HAP-1 (cell line): ENCODE data around the gene ZNF816.
"Not testable (repeated sequence)": the region's sequence is repeated elsewhere in the genome, so short reads cannot be mapped to it uniquely, and the experiment has no call there.

Source experiments
- DNase-seq, 2 experiments: peaks; one replicate each; pipeline ENCODE4 v3.0.0-alpha.2; 2016 to 2020; ENCODE audit warnings: low spot score in 2 of 2
- H3K27me3 ChIP-seq: fragments of 250-450 bp; sonication (Bioruptor Pico); 2 replicates; pipeline ENCODE4 v1.5.1; 2020; ENCODE audit warnings: low read depth, mild to moderate bottlenecking, moderate library complexity
- H3K36me3 ChIP-seq: fragments of 250-450 bp; sonication (Bioruptor Pico); replicated peaks from 2 replicates; pipeline ENCODE4 v1.5.1; 2020; ENCODE audit warnings: mild to moderate bottlenecking
- H3K4me1 ChIP-seq: fragments of 250-450 bp; sonication (Bioruptor Pico); 2 replicates; pipeline ENCODE4 v1.5.1; 2020; ENCODE audit warnings: mild to moderate bottlenecking
- H3K4me3 ChIP-seq: fragments of 250-450 bp; sonication (Bioruptor Pico); 2 replicates; pipeline ENCODE4 v1.5.1; 2020; ENCODE audit warnings: mild to moderate bottlenecking, moderate library complexity
- H3K9me3 ChIP-seq: fragments of 250-450 bp; sonication (Bioruptor Pico); 2 replicates; pipeline ENCODE4 v1.5.1; 2020; ENCODE audit warnings: mild to moderate bottlenecking, moderate library complexity
- in situ Hi-C: fragments of 300-500 bp; cut with MboI; formaldehyde crosslinking; loops from 3 replicates; pipeline ENCODE4 v1.14.3; 2020; ENCODE audit warnings: low sequenced_read_pairs, inconsistent platforms, mixed read lengths

The ZNF816 gene

GRCh38 chr19:52936151-52936953 is 26.3 kb downstream of the ZNF816 start:
- Histone ChIP-seq H3K4me3 (no peak overlapping the region), H3K27me3 (no peaks in the 10 kb centered on the region), H3K4me1 (no peaks in the 10 kb centered on the region), H3K36me3 (no peaks in the 10 kb centered on the region; the same call in 1 of the 2 replicates), H3K9me3 (peaks cover 13% of the 10 kb centered on the region)
- in situ Hi-C loops: no loop called here
- DNase-seq: no peak

- H3K36me3 ChIP-seq: no peaks in the 10 kb centered on the region; the same call in 1 of the 2 replicates
- no peaks in the 10 kb centered on the region for H3K27me3 ChIP-seq
- peaks cover 13% of the 10 kb centered on the region for H3K9me3 ChIP-seq
- no peak overlapping the region for H3K4me3 ChIP-seq
- in situ Hi-C loops: no loop called here
- DNase-seq: no peak
- H3K4me1 ChIP-seq: no peaks in the 10 kb centered on the region
Measured at GRCh38 chr19:52935434-52935833, 27.2 kb downstream of the ZNF816 start.

DNA sequence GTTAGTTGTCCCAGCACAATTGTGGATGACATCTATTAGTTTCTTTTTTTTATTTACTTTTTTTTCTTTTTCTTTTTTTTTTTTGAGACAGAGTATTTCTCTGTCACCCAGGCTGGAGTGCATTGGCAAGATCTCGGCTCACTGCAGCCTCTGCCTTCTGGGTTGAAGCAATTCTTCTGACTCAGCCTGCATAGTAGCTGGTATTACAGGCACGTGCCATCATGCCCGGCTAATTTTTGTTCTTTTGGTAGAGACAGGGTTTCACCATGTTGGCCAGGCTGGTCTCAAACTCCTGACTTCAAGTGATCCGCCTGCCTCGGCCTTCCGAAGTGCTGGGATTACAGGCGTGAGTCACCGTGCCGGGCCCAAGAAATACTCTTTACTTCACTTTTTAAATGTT is 38.0 kb downstream of the ZNF816 start:
- H3K4me1 ChIP-seq, DNase-seq, in situ Hi-C loops: not testable (repeated sequence)

GRCh38 chr19:52923778-52924593 is 38.7 kb downstream of the ZNF816 start:
- no peak for DNase-seq
- in situ Hi-C loops: no loop called here
- no peaks in the 10 kb centered on the region for H3K27me3 ChIP-seq
- no peaks in the 10 kb centered on the region for H3K4me1 ChIP-seq
- peaks cover 10% of the 10 kb centered on the region for H3K36me3 ChIP-seq
- H3K9me3 ChIP-seq: no peaks in the 10 kb centered on the region
- H3K4me3 ChIP-seq: peak overlapping the region; percentile 61

More for the DNA sequence above, 38.0 kb downstream of the ZNF816 start:
- H3K36me3 ChIP-seq: peaks cover 10% of the 10 kb centered on the region
- H3K27me3 ChIP-seq, H3K9me3 ChIP-seq, H3K4me3 ChIP-seq: not testable (repeated sequence)

GRCh38 chr19:52922841-52923777 is 39.6 kb downstream of the ZNF816 start, which contains the start of gene ZNF888:
ZNF888 (minus strand) TSS chr19:52923428; CDS start chr19:52917873, 5,555 bp downstream.
- no peaks in the 10 kb centered on the region for H3K4me1 ChIP-seq
- no peaks in the 10 kb centered on the region for H3K9me3 ChIP-seq
- in situ Hi-C loops: no loop called here
- H3K27me3 ChIP-seq: no peaks in the 10 kb centered on the region
- 0 out of 2 replicates have a peak, but pooled peaks cover 3% of the 10 kb centered on the region for H3K36me3 ChIP-seq
- peak; percentile 70 to 88 for DNase-seq
- peak within 1 kb of the TSS; percentile 61 for H3K4me3 ChIP-seq

DNA sequence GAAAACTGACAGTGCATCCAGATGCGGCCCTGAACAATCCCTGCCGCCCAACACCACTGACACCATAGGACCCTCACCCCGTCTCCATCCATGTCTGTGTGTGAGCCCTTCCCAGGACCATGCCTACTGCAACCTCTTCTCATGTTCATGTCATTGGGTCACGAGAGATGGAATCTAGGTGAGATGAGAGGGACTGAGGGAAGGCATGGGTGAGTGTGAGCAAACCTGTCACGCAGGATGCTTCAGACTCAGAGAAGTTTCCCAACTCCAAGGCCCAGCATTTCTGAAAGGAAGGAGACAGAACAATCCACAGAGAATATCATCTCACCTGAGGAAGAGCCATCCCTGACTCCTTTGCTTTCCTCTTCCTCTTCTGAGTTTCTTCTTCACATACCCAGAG is 45.1 kb downstream of the ZNF816 start:
- in situ Hi-C loops: no loop called here
- H3K36me3 ChIP-seq: peaks cover 8% of the 10 kb centered on the region; the same call in 1 of the 2 replicates
- no peaks in the 10 kb centered on the region for H3K27me3 ChIP-seq
- DNase-seq: no peak
- no peak overlapping the region for H3K4me3 ChIP-seq
- no peaks in the 10 kb centered on the region for H3K4me1 ChIP-seq
- no peaks in the 10 kb centered on the region for H3K9me3 ChIP-seq

DNA sequence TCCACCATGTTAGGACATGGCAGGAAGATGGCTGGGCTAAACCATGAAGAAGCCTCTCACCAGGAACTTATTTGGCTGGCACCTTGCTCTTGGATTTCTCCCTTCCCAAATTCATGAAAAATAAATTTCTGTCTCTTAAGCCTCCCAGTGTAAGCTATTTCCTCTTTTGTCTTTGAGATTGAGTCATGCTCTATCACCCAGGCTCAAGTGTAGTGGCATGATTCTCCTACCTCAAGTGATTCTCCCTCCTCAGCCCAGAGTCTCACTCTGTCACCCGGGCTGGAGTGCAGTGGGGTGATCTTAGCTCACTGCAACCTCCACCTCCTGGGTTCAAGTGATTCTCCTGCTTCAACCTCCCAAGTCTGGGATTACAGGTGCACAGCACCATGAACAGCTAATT is 52.0 kb downstream of the ZNF816 start:
- H3K36me3 ChIP-seq: peaks cover 31% of the 10 kb centered on the region
- in situ Hi-C loops: no loop called here

DNA sequence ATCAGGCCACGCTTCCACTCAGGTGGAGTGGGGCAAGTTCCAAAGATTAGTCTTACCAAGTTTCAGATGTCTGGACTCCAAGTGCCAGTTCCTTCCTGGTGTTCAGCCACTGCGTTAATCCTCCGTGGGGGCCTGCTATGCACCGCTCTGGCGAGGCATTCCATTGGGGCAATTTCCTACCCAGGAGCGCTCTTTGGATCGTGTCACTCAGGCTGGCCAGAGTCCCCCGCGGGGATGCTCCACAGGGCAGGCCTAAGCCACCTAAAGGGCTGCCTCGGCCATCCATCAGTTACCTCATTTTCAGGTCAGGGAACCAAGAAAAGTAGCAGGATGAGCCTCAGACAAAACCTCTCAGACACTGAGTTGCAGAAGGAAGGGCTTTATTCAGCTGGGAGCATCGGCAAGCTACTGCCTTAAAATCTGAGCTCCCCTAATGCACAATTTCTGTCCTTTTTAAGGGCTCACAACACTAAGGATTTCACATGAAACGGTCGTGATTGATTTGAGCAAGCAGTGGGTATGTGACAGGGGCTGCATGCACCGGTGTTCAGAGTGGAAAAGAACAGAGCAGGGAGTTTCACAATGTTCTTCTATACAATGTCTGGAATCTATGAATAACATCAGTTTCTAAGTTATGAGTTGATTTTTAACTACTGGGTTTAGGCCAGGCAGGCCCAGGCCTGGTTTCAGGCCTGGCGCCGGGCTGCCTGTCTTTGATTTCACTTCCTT is 58.5 kb downstream of the ZNF816 start:
- H3K4me3 ChIP-seq, DNase-seq, H3K27me3 ChIP-seq, H3K9me3 ChIP-seq, H3K4me1 ChIP-seq, in situ Hi-C loops: not testable (repeated sequence)
- peaks cover 25% of the 10 kb centered on the region for H3K36me3 ChIP-seq

More for the DNA sequence above, 52.0 kb downstream of the ZNF816 start:
- no peak for DNase-seq
- no peak overlapping the region for H3K4me3 ChIP-seq
- H3K27me3 ChIP-seq: no peaks in the 10 kb centered on the region
- no peaks in the 10 kb centered on the region for H3K4me1 ChIP-seq
- no peaks in the 10 kb centered on the region for H3K9me3 ChIP-seq

DNA sequence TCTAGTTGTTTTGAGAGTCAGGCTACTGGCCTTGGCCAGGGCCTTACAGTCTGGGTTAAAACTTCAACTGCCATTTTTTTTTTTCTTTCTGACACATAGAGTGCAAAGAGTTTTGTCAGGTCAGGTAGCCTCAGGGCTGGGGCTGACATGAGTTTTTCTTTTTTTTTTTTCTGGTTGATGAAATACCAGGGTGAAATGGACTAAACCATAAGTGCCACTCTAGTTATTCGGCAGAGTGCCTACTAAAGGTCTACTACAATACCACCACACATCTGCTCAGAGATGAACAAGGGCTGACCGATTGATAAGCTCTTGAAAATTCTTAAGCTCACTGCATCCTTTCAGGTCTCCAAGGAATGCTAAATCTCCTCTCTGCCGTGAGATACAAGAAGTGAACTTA is 60.8 kb downstream of the ZNF816 start:
- Histone ChIP-seq H3K36me3 (peaks cover 9% of the 10 kb centered on the region), H3K4me3 (no peak overlapping the region), H3K9me3 (no peaks in the 10 kb centered on the region), H3K27me3 (no peaks in the 10 kb centered on the region), H3K4me1 (no peaks in the 10 kb centered on the region)
- no peak for DNase-seq
- in situ Hi-C loops: no loop called here
